Endothelial cell (in vitro differentiated cells): ENCODE results near the gene SGPL1. TPM values are rescaled to one million over a fixed set of nuclear protein-coding genes. Genes with fewer than 3 reads are reported as not detected.

Source experiments
- DNase-seq: peaks from one replicate; pipeline ENCODE4 v3.0.0; 2021; ENCODE audit warnings: low spot score
- H3K27ac Mint-ChIP-seq: one replicate; pipeline ENCODE4 v1.8.0; 2021; ENCODE audit warnings: mixed read lengths, inconsistent platforms; ENCODE audit not compliant: unreplicated experiment
- H3K27me3 Mint-ChIP-seq: one replicate; pipeline ENCODE4 v1.8.0; 2021; ENCODE audit warnings: mild to moderate bottlenecking, moderate library complexity, mixed read lengths, inconsistent platforms; ENCODE audit not compliant: unreplicated experiment
- H3K36me3 Mint-ChIP-seq: one replicate; pipeline ENCODE4 v1.8.0; 2021; ENCODE audit warnings: mild to moderate bottlenecking, low read depth, mixed read lengths, inconsistent platforms; ENCODE audit not compliant: unreplicated experiment
- H3K4me1 Mint-ChIP-seq: one replicate; pipeline ENCODE4 v1.8.0; 2021; ENCODE audit warnings: mild to moderate bottlenecking, mixed read lengths, inconsistent platforms; ENCODE audit not compliant: unreplicated experiment
- H3K4me3 Mint-ChIP-seq: one replicate; pipeline ENCODE4 v1.8.0; 2021; ENCODE audit warnings: mild to moderate bottlenecking, mixed read lengths, inconsistent platforms; ENCODE audit not compliant: unreplicated experiment
- H3K9me3 Mint-ChIP-seq: one replicate; pipeline ENCODE4 v1.8.0; 2021; ENCODE audit warnings: mixed read lengths, inconsistent platforms; ENCODE audit not compliant: unreplicated experiment
- CTCF ChIP-seq: fragments of 200-600 bp; sonication (generic); IDR thresholded peaks from one replicate; pipeline ENCODE4 v1.5.0; 2021; ENCODE audit warnings: antibody characterized with exemption; ENCODE audit not compliant: unreplicated experiment
- total RNA-seq: library from RNA; stranded (reverse); fragmentation: NEBNext Ultra II Directional; extraction: Animal tissue kit (Norgen Biotek cat#: 25700); gene quantifications from one replicate; pipeline ENCODE4 v1.2.1, GENCODE V29; 2021; ENCODE audit not compliant: unreplicated experiment

SGPL1 gene
- total RNA-seq, 1 donor from 2014 or later = 59.0 TPM

- Mint-ChIP-seq H3K27ac (no peak overlapping the region), H3K36me3 (no peaks in the 10 kb centered on the region), H3K9me3 (no peaks in the 10 kb centered on the region), H3K27me3 (no peaks in the 10 kb centered on the region), H3K4me1 (no peaks in the 10 kb centered on the region), H3K4me3 (no peak overlapping the region)
- DNase-seq = no peak
- TF ChIP-seq CTCF = no peak
Measured at GRCh38 chr10:70797840-70798239, 17.9 kb upstream of the SGPL1 start.

- H3K4me1 Mint-ChIP-seq = no peaks in the 10 kb centered on the region
- H3K4me3 Mint-ChIP-seq = no peak overlapping the region
- DNase-seq = no peak
- no peaks in the 10 kb centered on the region for H3K27me3 Mint-ChIP-seq
- no peaks in the 10 kb centered on the region for H3K9me3 Mint-ChIP-seq
- no peak for TF ChIP-seq CTCF
- H3K36me3 Mint-ChIP-seq = no peaks in the 10 kb centered on the region
- H3K27ac Mint-ChIP-seq = no peak overlapping the region
Measured at GRCh38 chr10:70799124-70799523, 16.6 kb upstream of the SGPL1 start.

- Mint-ChIP-seq H3K36me3 (no peaks in the 10 kb centered on the region), H3K9me3 (no peaks in the 10 kb centered on the region), H3K27me3 (peaks cover 3% of the 10 kb centered on the region), H3K4me1 (no peaks in the 10 kb centered on the region), H3K4me3 (no peak overlapping the region), H3K27ac (no peak overlapping the region)
- no peak for TF ChIP-seq CTCF
- DNase-seq = no peak
Measured at GRCh38 chr10:70801854-70802253, 13.9 kb upstream of the SGPL1 start.

- Mint-ChIP-seq H3K9me3 (no peaks in the 10 kb centered on the region), H3K27me3 (peaks cover 3% of the 10 kb centered on the region), H3K27ac (no peak overlapping the region), H3K4me1 (no peaks in the 10 kb centered on the region), H3K4me3 (no peak overlapping the region), H3K36me3 (no peaks in the 10 kb centered on the region)
- no peak for TF ChIP-seq CTCF
- no peak for DNase-seq
Measured at GRCh38 chr10:70803775-70804420, 11.8 kb upstream of the SGPL1 start.

- H3K27me3 Mint-ChIP-seq = peaks cover 3% of the 10 kb centered on the region
- no peaks in the 10 kb centered on the region for H3K4me1 Mint-ChIP-seq
- H3K27ac Mint-ChIP-seq = no peak overlapping the region
- H3K4me3 Mint-ChIP-seq = no peak overlapping the region
- TF ChIP-seq CTCF = no peak
- H3K9me3 Mint-ChIP-seq = no peaks in the 10 kb centered on the region
- no peak for DNase-seq
- no peaks in the 10 kb centered on the region for H3K36me3 Mint-ChIP-seq
Measured at GRCh38 chr10:70804421-70804808, 11.3 kb upstream of the SGPL1 start.
